ENCODE results near the gene BPIFA3.

Gene BPIFA3

GRCh38 chr20:33273117-33273851 lies 56.1 kb downstream of the BPIFA3 start:
- no peak overlapping the region for H3K4me3 ChIP-seq (ENCODE audit: low read depth, low read length)
- no peak for TF ChIP-seq CTCF (IDR thresholded peaks at IDR 0.05; ENCODE audit: borderline replicate concordance, insufficient read depth, low read depth, low read length)

GRCh38 chr20:33275215-33275614 lies 58.1 kb downstream of the BPIFA3 start:
- no peak overlapping the region for H3K4me3 ChIP-seq (ENCODE audit: low read depth, low read length)
- TF ChIP-seq CTCF (IDR thresholded peaks at IDR 0.05; ENCODE audit: borderline replicate concordance, insufficient read depth, low read depth, low read length): no peak

DNA sequence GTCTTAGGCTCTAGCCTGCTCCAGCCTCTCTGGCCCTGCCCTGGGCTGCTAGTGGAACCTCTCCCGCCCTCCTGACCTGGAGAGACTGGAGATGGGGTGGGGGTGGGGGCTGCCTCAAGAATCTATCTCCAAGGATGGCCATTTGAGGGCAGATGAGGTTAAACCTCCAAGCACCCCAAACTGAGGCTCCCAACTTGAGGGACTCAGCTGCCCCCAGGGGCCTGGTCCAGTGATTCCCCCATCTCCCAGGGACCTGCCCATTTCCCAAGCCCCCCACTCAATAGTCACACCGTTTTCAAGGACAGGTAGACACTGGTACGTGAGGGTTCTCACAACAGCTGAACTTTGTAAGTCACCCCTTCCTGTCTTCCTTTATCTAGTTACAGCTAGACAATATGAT lies 58.7 kb downstream of the BPIFA3 start:
- H3K4me3 ChIP-seq (ENCODE audit: low read depth, low read length): no peak overlapping the region
- TF ChIP-seq CTCF (IDR thresholded peaks at IDR 0.05; ENCODE audit: borderline replicate concordance, insufficient read depth, low read depth, low read length): no peak

GRCh38 chr20:33276303-33277113 lies 59.4 kb downstream of the BPIFA3 start:
- no peak for TF ChIP-seq CTCF (IDR thresholded peaks at IDR 0.05; ENCODE audit: borderline replicate concordance, insufficient read depth, low read depth, low read length)
- H3K4me3 ChIP-seq (ENCODE audit: low read depth, low read length): no peak overlapping the region
